ENCODE measurements around the gene POU2AF3.

Gene POU2AF3

DNA sequence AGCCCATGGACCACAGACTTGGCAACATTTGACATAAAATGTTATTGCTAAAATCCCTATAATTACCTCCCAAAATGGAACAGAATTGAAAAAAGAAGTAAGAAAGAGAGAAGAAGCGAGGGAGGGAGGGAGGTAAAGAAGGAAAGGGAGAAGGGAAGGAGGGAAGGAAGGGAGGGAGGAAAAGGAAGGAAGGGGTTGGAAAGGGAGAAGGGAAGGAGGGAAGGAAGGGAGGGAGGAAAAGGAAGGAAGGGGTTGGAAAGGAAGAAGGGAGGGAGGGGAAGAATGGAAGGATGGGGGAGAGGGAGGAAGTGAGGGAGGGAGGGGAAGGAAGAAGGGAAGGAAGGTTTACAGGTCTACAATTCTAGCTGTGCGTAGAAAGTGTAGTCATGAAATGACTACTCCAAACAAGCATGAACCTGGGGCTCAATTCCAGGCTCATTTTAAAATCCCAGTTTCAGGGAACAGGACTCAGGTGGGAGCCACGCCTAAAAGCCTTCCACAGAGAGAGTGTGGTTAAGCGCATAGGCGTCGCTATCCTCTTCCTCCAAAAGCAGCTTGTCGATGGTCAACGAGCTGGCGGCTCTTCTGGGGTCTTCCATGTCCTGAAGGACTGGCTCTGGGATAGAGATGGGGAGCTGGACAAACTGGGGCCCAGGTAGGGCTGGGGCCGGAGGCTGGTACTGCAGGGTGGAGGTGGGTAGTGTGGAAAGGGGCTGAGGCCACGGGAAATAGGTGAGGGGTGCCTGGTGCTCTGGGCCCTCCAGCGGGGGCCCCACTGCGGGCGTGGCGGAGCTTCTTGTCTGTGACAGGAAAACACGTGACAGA, 55.6 kb downstream of the POU2AF3 start:
- no peak for DNase-seq

GRCh38 chr11:111354601-111354891, 56.2 kb downstream of the POU2AF3 start:
- DNase-seq = no peak

DNA sequence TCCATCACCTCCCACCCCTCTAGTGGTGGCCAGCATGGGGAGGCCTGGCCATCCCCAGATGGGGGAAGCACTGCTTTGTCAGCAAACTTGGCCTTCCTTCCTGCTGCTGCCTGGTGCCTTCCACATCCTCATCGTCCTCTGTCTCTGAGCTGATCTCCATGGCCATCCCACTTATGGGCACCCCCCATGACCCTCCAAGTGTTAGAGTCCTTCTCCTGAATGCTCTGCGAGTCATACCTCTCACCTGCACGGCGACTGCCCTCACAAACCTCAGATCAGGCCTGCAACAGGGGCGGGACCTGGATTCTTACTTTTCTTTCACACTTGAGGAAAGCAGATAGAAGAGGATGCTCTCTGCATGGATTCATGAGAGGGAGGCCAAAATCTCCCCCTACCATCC, 56.8 kb downstream of the POU2AF3 start:
- DNase-seq = no peak

DNA sequence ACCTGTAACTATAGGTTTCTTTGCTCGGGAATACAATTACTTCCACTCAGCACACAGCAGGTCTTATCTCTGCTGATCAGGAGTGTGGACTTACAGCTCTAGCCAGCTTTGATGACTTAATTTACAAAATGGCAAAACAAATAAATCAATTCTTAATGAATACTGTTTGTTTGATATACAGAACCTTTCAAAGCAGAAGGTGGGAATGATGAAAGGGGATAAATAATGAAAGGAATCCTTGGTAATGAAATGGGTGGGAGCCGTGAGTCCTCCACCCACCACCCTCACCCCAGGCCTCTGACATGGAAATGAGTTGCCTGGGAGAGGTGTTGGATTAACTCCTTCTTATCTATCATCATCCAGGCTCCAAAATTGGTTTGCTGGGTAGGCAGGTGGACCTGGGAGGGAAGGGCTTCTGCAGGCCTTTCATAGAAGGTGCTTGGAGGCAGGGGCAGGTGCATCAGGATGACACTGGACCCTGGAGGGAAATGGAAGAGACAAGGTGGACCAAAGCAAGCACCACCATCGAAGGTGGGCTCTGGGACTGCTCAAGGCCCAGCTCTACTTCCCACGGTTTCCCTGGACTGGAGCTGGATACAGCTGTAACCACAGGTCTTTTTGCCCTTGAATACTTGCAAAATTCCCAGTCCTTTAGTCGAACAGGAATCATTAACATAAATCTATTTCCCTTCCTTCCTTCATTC, 57.8 kb downstream of the POU2AF3 start:
- DNase-seq = no peak

GRCh38 chr11:111356660-111357048, 58.3 kb downstream of the POU2AF3 start:
- no peak for DNase-seq

- DNase-seq = no peak
Measured at GRCh38 chr11:111357150-111358037, 59.0 kb downstream of the POU2AF3 start.
